Calu3 (cell line): ENCODE results near the gene SPON2. TPM values are rescaled to one million over a fixed set of nuclear protein-coding genes. Genes with fewer than 3 reads are reported as not detected.

Experiments used
- BruUV-seq: library from RNA; stranded (reverse); fragments of 400-500 nt; replicated peaks from 2 replicates; lab custom pipeline; 2021; lab: Mats Ljungman, UMichigan
- CTCF ChIA-PET: fragments of 300-600 bp; sonication (Branson Sonifier 250); formaldehyde crosslinking; loops from one replicate; lab custom pipeline; 2022; ENCODE audit warnings: antibody characterized with exemption; lab: Charles Lee
- DNase-seq: peaks from one replicate; pipeline ENCODE4 v3.0.0; 2022
- H3K27ac Mint-ChIP-seq: one replicate; pipeline ENCODE4 v1.8.0; 2022; ENCODE audit warnings: mixed read lengths; ENCODE audit not compliant: unreplicated experiment
- H3K27me3 Mint-ChIP-seq: one replicate; pipeline ENCODE4 v1.8.0; 2022; ENCODE audit warnings: mixed read lengths; ENCODE audit not compliant: unreplicated experiment
- H3K36me3 Mint-ChIP-seq: one replicate; pipeline ENCODE4 v1.8.0; 2022; ENCODE audit warnings: mild to moderate bottlenecking, moderate library complexity, mixed read lengths; ENCODE audit not compliant: insufficient read depth, unreplicated experiment
- H3K4me1 Mint-ChIP-seq: one replicate; pipeline ENCODE4 v1.8.0; 2022; ENCODE audit warnings: mild to moderate bottlenecking, low read depth, mixed read lengths; ENCODE audit not compliant: unreplicated experiment
- H3K4me3 Mint-ChIP-seq: one replicate; pipeline ENCODE4 v1.8.0; 2022; ENCODE audit warnings: mild to moderate bottlenecking, low read depth, moderate library complexity, mixed read lengths; ENCODE audit not compliant: unreplicated experiment
- H3K9me3 Mint-ChIP-seq: one replicate; pipeline ENCODE4 v1.8.0; 2022; ENCODE audit warnings: low read depth, mixed read lengths; ENCODE audit not compliant: unreplicated experiment
- intact Hi-C: fragments of 100-400 bp; cut with micrococcal nuclease; formaldehyde crosslinking; loops from one replicate; pipeline ENCODE4 v1.10.0; 2022; ENCODE audit not compliant: unreplicated experiment
- total RNA-seq: library from RNA; stranded (reverse); gene quantifications from 2 replicates; pipeline ENCODE4 v1.2.3, GENCODE V29; 2022
- TF ChIP-seq, protein P1 (sequence below): fragments of 200-600 bp; IDR thresholded peaks from one replicate; pipeline ENCODE4 v1.8.0; 2022; ENCODE audit warnings: antibody characterized with exemption; ENCODE audit not compliant: unreplicated experiment

The SPON2 gene
- total RNA-seq, 1 experiment from 2014 or later: 2.2 TPM

DNA sequence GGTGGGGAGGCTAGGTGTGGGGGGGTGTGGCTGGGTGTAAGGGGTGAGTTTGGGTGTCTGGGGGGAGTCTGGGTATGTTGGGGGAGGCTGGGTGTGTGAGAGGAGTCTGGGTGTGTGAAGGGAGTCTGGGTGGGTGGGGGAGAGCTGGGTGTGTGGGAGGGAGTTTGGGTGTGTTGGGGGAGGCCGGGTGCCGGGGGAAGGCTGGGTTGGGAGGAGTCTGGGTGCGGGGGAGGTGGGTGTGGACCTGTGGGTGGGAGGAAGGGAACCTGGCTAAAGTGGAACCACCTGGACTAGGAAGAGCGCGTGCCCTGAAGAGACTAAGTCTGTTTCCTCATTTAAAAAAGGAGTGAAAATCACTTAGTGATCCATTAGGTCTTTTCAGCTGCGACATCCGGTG, 18.3 kb downstream of the SPON2 start:
- H3K36me3 Mint-ChIP-seq: no peaks in the 10 kb centered on the region
- no peak for DNase-seq
- peaks cover 58% of the 10 kb centered on the region for H3K27me3 Mint-ChIP-seq
- CTCF ChIA-PET: interaction anchor here (0.5 to 1.2 kb wide), 3 partner anchors 10 to 556 kb away, joined by 3 to 7 read pairs (median 3); no protein-coding TSS in a partner anchor
- peaks cover 3% of the 10 kb centered on the region for H3K9me3 Mint-ChIP-seq
- H3K4me3 Mint-ChIP-seq: peak overlapping the region; percentile 57
- H3K27ac Mint-ChIP-seq: no peak overlapping the region
- no TSS peak for BruUV-seq
- TF ChIP-seq, protein P1, sequence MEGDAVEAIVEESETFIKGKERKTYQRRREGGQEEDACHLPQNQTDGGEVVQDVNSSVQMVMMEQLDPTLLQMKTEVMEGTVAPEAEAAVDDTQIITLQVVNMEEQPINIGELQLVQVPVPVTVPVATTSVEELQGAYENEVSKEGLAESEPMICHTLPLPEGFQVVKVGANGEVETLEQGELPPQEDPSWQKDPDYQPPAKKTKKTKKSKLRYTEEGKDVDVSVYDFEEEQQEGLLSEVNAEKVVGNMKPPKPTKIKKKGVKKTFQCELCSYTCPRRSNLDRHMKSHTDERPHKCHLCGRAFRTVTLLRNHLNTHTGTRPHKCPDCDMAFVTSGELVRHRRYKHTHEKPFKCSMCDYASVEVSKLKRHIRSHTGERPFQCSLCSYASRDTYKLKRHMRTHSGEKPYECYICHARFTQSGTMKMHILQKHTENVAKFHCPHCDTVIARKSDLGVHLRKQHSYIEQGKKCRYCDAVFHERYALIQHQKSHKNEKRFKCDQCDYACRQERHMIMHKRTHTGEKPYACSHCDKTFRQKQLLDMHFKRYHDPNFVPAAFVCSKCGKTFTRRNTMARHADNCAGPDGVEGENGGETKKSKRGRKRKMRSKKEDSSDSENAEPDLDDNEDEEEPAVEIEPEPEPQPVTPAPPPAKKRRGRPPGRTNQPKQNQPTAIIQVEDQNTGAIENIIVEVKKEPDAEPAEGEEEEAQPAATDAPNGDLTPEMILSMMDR: no peak
- peaks cover 14% of the 10 kb centered on the region for H3K4me1 Mint-ChIP-seq
- intact Hi-C loops: no loop called here

DNA sequence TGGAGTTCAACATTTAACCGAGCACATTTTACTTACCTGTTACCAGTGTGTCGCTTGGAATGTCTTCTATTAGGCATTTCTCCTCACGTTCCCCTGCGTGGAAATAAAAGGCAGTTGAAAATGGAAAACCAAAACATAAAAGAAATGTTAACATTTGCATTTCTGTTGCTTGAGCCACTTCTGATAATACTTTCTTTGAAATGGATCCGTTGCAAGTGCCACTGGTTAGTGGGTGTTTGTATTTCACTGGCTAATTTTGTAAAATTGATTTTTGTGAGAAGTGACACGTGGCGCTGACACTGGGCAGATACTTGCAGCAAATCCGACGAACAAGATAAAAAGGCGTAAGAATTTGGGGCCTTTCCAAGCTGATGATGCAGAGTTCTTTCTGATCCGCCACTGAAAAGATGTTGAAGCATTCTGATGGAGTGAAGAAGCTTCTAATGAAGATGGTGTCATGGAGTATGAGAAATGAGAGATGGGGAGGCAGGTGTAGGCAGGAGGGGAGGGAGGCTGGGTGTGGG, 18.8 kb downstream of the SPON2 start:
- peaks cover 3% of the 10 kb centered on the region for H3K9me3 Mint-ChIP-seq
- CTCF ChIA-PET: interaction anchor here (0.5 kb wide), 1 partner anchor 557 kb away, joined by 7 read pairs; no protein-coding TSS in a partner anchor
- BruUV-seq: no TSS peak
- intact Hi-C loops: no loop called here
- H3K36me3 Mint-ChIP-seq: no peaks in the 10 kb centered on the region
- TF ChIP-seq, protein P1: no peak
- H3K27me3 Mint-ChIP-seq: peaks cover 63% of the 10 kb centered on the region
- DNase-seq: no peak
- no peak overlapping the region for H3K4me3 Mint-ChIP-seq
- no peak overlapping the region for H3K27ac Mint-ChIP-seq
- peaks cover 14% of the 10 kb centered on the region for H3K4me1 Mint-ChIP-seq

DNA sequence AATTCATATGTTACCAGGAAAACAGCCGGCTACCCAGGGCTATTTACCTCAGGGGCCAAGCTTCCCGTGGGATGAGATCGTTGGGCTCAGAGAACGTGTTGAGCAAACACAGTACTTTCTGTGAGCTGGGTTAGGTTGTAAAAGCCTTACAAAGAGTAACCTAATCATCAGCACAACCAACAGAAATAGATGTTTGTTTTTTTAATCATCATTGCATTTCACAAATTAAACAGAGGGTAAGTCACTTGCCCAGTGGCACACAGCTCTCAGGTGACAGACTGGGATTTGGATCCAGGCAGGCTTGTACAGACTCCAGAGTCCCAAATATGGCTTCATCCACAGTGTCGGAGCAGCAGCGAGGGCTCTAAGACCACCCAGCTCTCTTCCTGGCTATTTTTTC, 20.1 kb downstream of the SPON2 start:
- H3K27me3 Mint-ChIP-seq: peaks cover 60% of the 10 kb centered on the region
- BruUV-seq: no TSS peak
- no peak overlapping the region for H3K4me3 Mint-ChIP-seq
- no peaks in the 10 kb centered on the region for H3K36me3 Mint-ChIP-seq
- peaks cover 14% of the 10 kb centered on the region for H3K4me1 Mint-ChIP-seq
- intact Hi-C loops: no loop called here
- no peak for DNase-seq
- no peaks in the 10 kb centered on the region for H3K9me3 Mint-ChIP-seq
- TF ChIP-seq, protein P1: no peak
- CTCF ChIA-PET: no interaction called here
- no peak overlapping the region for H3K27ac Mint-ChIP-seq

DNA sequence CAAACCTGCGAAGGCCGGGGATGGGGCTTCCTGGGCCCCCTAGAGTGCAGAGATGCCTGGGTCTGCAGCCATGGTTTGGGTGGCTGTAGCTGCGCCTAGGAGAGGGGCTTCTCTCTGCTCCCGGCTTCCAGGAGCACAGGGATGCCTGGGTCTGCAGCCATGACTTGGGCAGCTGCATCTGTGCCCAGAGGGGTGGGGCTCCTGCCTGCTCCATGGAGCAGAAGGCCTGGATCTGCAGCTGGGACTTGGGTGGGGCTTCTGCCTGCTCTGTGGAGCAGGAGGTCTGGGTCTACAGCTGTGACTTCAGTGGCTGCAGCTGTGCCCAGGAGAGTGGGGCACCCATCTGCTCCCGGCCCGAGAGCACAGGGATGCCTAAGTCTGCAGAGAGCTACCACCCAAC, 20.8 kb downstream of the SPON2 start:
- H3K27me3 Mint-ChIP-seq: peaks cover 57% of the 10 kb centered on the region
- BruUV-seq: no TSS peak
- H3K4me3 Mint-ChIP-seq: no peak overlapping the region

More for the DNA sequence above, 20.8 kb downstream of the SPON2 start:
- peaks cover 5% of the 10 kb centered on the region for H3K9me3 Mint-ChIP-seq
- DNase-seq: no peak
- TF ChIP-seq, protein P1: no peak
- H3K27ac Mint-ChIP-seq: no peak overlapping the region
- CTCF ChIA-PET: no interaction called here
- peaks cover 14% of the 10 kb centered on the region for H3K4me1 Mint-ChIP-seq
- no peaks in the 10 kb centered on the region for H3K36me3 Mint-ChIP-seq
- intact Hi-C loops: no loop called here
